ENCODE measurements around the gene MMAB. TPM values are rescaled to one million over a fixed set of nuclear protein-coding genes. Genes with fewer than 3 reads are reported as not detected.

The MMAB gene
- total RNA-seq, 1 donor from 2014 or later: 26.4 TPM

DNA sequence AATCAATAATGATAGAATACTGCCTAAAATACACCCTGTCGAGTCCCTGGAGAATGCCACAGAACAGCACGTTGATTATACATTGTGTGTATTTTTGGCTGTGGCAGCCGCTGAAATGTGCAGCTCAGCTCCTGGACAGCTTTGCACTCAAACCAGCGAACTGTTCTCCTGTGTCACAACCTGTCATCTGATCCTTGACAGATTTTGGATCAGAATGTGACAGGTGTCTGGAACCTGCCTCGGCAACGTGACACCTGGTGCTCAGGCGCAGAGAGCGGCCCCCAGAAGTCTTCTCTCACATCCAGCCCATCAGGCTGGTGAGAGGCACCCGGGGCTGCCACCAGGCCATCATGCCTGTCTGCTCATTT lies 19.6 kb upstream of the MMAB start:
- Mint-ChIP-seq H3K4me3 (no peak overlapping the region), H3K36me3 (peaks cover 5% of the 10 kb centered on the region), H3K9me3 (no peaks in the 10 kb centered on the region), H3K4me1 (peaks cover 4% of the 10 kb centered on the region), H3K27me3 (ENCODE audit: low read depth) (no peaks in the 10 kb centered on the region), H3K27ac (no peak overlapping the region)
- no peak for DNase-seq (ENCODE audit: low spot score in 2 of 2, unreplicated experiment in 2 of 2)
- TF ChIP-seq, protein P1, sequence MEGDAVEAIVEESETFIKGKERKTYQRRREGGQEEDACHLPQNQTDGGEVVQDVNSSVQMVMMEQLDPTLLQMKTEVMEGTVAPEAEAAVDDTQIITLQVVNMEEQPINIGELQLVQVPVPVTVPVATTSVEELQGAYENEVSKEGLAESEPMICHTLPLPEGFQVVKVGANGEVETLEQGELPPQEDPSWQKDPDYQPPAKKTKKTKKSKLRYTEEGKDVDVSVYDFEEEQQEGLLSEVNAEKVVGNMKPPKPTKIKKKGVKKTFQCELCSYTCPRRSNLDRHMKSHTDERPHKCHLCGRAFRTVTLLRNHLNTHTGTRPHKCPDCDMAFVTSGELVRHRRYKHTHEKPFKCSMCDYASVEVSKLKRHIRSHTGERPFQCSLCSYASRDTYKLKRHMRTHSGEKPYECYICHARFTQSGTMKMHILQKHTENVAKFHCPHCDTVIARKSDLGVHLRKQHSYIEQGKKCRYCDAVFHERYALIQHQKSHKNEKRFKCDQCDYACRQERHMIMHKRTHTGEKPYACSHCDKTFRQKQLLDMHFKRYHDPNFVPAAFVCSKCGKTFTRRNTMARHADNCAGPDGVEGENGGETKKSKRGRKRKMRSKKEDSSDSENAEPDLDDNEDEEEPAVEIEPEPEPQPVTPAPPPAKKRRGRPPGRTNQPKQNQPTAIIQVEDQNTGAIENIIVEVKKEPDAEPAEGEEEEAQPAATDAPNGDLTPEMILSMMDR (IDR thresholded peaks at IDR 0.05; ENCODE audit: unreplicated experiment): no peak

DNA sequence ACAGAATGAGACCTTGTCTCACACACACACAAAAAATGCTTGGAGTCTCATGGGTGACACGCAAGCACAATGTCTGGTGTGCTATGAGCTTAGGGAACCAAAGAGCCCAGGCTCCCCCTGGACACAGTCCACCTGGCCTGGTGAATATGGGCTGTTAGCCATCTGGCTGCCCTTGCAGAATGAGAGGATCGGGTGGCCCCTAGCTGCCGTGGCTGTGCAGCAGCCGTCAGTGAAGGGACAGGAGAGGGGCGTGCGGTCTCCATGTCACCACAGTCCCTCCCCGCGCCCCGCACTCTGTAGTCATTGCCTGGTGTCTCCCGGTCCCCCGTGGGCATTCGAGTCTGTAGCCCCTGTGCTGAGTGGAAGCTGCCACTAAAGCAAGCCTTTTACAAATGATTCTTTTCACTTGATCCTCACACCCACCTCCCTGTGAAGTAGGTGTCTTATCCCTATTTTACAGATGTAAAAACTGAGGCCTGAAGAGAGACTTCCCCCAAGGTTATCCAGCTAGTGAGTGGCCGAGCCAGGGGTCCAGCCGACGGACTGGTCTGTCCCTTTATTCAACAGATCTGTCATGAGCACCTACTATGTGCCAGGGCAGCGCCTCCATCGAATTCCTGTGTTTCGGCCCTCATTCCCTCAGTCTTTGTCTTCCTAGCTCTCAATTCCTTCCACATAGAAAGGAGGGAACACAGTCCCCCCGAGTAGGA lies 19.0 kb upstream of the MMAB start:
- Mint-ChIP-seq H3K9me3 (no peaks in the 10 kb centered on the region), H3K4me3 (no peak overlapping the region), H3K27me3 (ENCODE audit: low read depth) (no peaks in the 10 kb centered on the region), H3K4me1 (no peaks in the 10 kb centered on the region), H3K27ac (no peak overlapping the region), H3K36me3 (peaks cover 5% of the 10 kb centered on the region)
- TF ChIP-seq, protein P1 (IDR thresholded peaks at IDR 0.05; ENCODE audit: unreplicated experiment): no peak
- DNase-seq (ENCODE audit: low spot score in 2 of 2, unreplicated experiment in 2 of 2): no peak

DNA sequence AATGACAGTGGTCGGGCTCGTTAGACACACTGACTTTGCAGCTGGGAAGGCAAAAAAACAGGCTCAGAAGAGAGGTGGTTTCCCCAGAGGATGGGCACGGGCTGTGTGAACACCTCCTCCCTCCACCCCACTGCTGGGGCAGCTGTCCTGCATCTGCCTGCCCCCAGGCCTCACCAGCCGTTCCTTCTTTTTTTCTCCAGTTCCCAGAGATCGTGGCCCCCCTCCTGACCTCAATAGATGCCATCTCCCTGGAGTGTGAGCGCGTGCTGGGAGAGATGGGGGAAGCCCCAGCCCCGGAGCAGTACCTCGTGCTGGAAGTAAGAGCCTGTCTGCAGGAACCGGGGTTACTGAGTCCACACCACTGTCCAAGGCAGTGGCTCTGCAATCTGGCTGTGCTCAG lies 17.7 kb upstream of the MMAB start:
- no peak for DNase-seq (ENCODE audit: low spot score in 2 of 2, unreplicated experiment in 2 of 2)
- no peak overlapping the region for H3K4me3 Mint-ChIP-seq

DNA sequence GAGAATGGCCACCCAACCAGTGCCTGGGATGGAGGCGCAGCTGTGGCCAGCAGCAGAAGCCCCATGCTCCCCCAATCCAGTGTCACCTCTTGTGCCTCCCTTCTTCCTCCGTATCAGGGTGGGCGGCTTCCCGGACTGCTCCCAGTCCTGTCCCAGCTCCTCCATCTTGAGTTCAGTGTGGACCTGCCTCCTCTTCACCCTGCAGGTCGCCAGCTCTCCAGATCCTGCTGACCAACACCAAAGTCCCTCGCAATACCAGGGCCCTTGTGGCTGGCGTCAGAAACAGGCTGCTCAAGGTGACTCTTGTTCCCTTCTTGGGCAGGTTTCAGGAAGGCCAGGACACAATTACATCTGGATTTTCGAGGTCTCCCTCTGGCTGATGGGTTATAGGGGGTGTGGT lies 17.3 kb upstream of the MMAB start:
- Mint-ChIP-seq H3K36me3 (peaks cover 5% of the 10 kb centered on the region), H3K27me3 (ENCODE audit: low read depth) (no peaks in the 10 kb centered on the region), H3K27ac (no peak overlapping the region), H3K4me1 (no peaks in the 10 kb centered on the region), H3K4me3 (no peak overlapping the region), H3K9me3 (no peaks in the 10 kb centered on the region)
- TF ChIP-seq, protein P1 (IDR thresholded peaks at IDR 0.05; ENCODE audit: unreplicated experiment): no peak
- no peak for DNase-seq (ENCODE audit: low spot score in 2 of 2, unreplicated experiment in 2 of 2)

More for the DNA sequence above, 17.7 kb upstream of the MMAB start:
- H3K27ac Mint-ChIP-seq: no peak overlapping the region
- peaks cover 5% of the 10 kb centered on the region for H3K36me3 Mint-ChIP-seq
- no peaks in the 10 kb centered on the region for H3K27me3 Mint-ChIP-seq (ENCODE audit: low read depth)
- H3K4me1 Mint-ChIP-seq: no peaks in the 10 kb centered on the region
- H3K9me3 Mint-ChIP-seq: no peaks in the 10 kb centered on the region
- TF ChIP-seq, protein P1 (IDR thresholded peaks at IDR 0.05; ENCODE audit: unreplicated experiment): no peak

DNA sequence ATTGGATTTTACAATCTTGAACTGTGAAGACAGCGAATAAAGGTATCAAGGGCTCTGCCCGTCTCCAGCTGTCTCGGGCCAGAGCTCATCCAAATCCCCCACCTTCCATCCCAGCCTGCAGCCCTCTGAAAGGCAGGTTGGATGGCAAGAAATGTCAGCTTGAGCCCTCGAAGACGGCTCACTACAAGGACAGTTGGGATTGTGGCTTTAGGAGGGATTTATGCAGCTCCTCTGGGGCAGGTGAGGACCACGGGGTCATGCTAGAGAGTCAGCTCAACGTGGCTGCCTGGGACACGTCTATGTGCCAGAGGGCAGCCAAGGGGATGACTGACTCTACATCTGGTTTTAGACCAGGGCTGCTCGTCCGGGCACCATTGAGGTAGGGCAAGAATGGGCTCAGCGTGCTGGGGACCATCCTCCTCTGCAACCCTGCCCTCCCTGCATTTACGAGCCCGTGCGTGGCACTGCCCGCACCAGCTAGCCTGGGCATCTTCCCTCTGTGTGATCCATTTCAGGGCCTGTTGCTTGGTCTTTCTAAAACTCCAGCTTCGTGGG lies 16.5 kb upstream of the MMAB start:
- no peak overlapping the region for H3K4me3 Mint-ChIP-seq
- DNase-seq (ENCODE audit: low spot score in 2 of 2, unreplicated experiment in 2 of 2): no peak
- TF ChIP-seq, protein P1 (IDR thresholded peaks at IDR 0.05; ENCODE audit: unreplicated experiment): no peak
- no peaks in the 10 kb centered on the region for H3K9me3 Mint-ChIP-seq
- no peak overlapping the region for H3K27ac Mint-ChIP-seq
- no peaks in the 10 kb centered on the region for H3K4me1 Mint-ChIP-seq
- H3K36me3 Mint-ChIP-seq: peaks cover 5% of the 10 kb centered on the region
- H3K27me3 Mint-ChIP-seq (ENCODE audit: low read depth): no peaks in the 10 kb centered on the region
